Aorta (tissue), 5 donors: Measurements from ENCODE around the gene TCEA2. TPM values are rescaled to one million over a fixed set of nuclear protein-coding genes. Genes with fewer than 3 reads are reported as not detected.

ENCODE experiments used
- ATAC-seq: fragments of 200-7000 bp; cut with Tn5 transposase; one replicate; pipeline ENCODE4 v1.9.1; 2022; ENCODE audit warnings: moderate library complexity; ENCODE audit not compliant: low FRiP score
- DNase-seq, 2 donors: peaks; one replicate each; pipeline ENCODE4 v3.0.0-alpha.2; 2020
- H3K27ac ChIP-seq, 2 donors: one replicate each; pipeline ENCODE4 v1.5.1; 2013; ENCODE audit warnings: low read length in 2 of 2, mild to moderate bottlenecking in 2 of 2, moderate library complexity in 2 of 2, control low read depth in 1 of 2, inconsistent platforms in 1 of 2, low read depth in 1 of 2
- H3K27me3 ChIP-seq, 2 donors: one replicate each; pipeline ENCODE4 v1.6.1; 2013; ENCODE audit warnings: control low read depth in 1 of 2, low read length in 1 of 2, mild to moderate bottlenecking in 1 of 2, moderate library complexity in 1 of 2; ENCODE audit not compliant: insufficient read depth in 2 of 2, control insufficient read depth in 1 of 2
- H3K36me3 ChIP-seq, 2 donors: one replicate each; pipeline ENCODE4 v1.6.1; 2013; ENCODE audit warnings: control low read depth in 1 of 2, low read length in 1 of 2, mild to moderate bottlenecking in 1 of 2; ENCODE audit not compliant: insufficient read depth in 2 of 2, control insufficient read depth in 1 of 2
- H3K4me1 ChIP-seq, 2 donors: one replicate each; pipeline ENCODE4 v1.6.1; 2013; ENCODE audit warnings: low read length in 2 of 2, control low read depth in 1 of 2, mild to moderate bottlenecking in 1 of 2, moderate library complexity in 1 of 2; ENCODE audit not compliant: insufficient read depth in 2 of 2, control insufficient read depth in 1 of 2
- H3K4me3 ChIP-seq, 2 donors: one replicate each; pipeline ENCODE4 v1.5.1; 2013; ENCODE audit warnings: low read length in 2 of 2, control low read depth in 1 of 2, mild to moderate bottlenecking in 1 of 2
- H3K9me3 ChIP-seq: one replicate; pipeline ENCODE4 v1.6.1; 2013; ENCODE audit warnings: mild to moderate bottlenecking, low read length; ENCODE audit not compliant: control insufficient read depth
- WGBS, 2 donors: extraction: QIAGEN DNeasy Blood & Tissue Kit; methylation state at CpG; one replicate each; pipeline ENCODE4 v1.1.7; 2013; 5-methylcytosine and 5-hydroxymethylcytosine counted together
- intact Hi-C, 2 donors: fragments of 100-400 bp; cut with DNase I; formaldehyde crosslinking; loops; one replicate each; pipeline versions ENCODE4 v1.14.2 to v1.15.0; 2022
- polyA plus RNA-seq, 2 donors: library from polyadenylated mRNA; stranded (reverse); fragments of 200-250 nt; gene quantifications; one replicate each; pipeline ENCODE4 v1.2.3, GENCODE V29; 2013
- total RNA-seq, 2 donors: library from RNA; stranded (reverse); fragmentation: NEBNext Ultra II Directional; extraction: Animal tissue kit (Norgen Biotek cat#: 25700); gene quantifications; one replicate each; pipeline ENCODE4 v1.2.1, GENCODE V29; 2021
- donor health status: healthy with polysubstance abuse.
- donor health status: Bipolar disorder and iron deficiency.
- donor health status: DM: no; HTN: no; CAD: no.
- donor health status: DM: no; HTN: no; CAD: no.
- donor health status: DM: yes; HTN: yes; CAD: no.

Gene TCEA2
- total and polyA plus RNA-seq, 4 donors: 26.2 to 80.1 (median 58.3) TPM

GRCh38 chr20:64039293-64040160 is 23.5 kb upstream of the TCEA2 start:
- Histone ChIP-seq H3K27me3 (no peaks in the 10 kb centered on the region), H3K4me3 (no peak overlapping the region), H3K9me3 (no peaks in the 10 kb centered on the region), H3K27ac (no peak overlapping the region), H3K4me1 (no peaks in the 10 kb centered on the region), H3K36me3 (no peaks in the 10 kb centered on the region)
- ATAC-seq (no peak), DNase-seq (no peak)
- intact Hi-C loops: loop anchor here (1.0 to 2.0 kb wide), 2 partner anchors 81 kb away; no protein-coding TSS in a partner anchor
- 14 to 20% methylated on average over 17 of the region's 17 CpGs for WGBS, 2 donors

DNA sequence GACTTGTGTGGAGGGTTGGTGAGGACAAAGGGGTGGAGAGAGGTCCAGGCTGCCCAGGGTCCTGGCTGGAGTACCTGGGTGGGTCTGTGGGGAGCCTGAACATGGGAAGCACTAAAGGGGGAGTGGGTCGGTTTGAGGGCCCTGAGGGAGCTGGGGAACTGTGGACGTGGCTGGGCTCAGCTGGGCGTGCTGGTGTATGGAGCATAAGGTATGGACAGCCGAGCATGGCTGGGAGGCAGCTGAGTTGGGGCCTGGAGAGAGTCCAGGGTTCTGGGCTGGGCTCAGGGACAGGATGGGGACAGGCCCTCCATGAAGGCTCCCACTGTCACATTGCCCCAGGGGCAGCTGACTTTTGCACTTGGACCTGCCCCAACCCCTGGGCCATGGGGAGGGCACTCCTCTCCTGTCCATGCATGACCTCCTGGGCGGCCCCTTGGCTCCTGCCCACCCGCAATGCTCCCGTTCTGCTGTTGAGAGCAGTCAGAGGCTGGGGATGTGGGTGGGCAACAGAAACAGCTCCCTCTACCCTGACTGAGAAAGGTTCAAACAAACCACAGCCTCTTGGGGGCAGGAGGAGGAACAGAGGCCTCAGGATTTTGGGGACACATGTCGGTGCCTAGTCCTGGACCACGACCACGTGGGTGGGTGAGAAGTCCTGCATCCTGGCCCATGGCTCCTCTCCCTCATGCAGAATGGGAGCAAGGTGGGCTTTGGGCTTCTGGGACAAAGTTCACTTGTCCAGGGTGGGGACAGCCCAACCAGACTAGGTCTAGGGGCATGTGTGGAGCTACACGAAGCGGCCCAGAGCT is 22.6 kb upstream of the TCEA2 start:
- Histone ChIP-seq H3K4me1 (no peaks in the 10 kb centered on the region), H3K4me3 (no peak overlapping the region), H3K36me3 (no peaks in the 10 kb centered on the region), H3K9me3 (no peaks in the 10 kb centered on the region), H3K27ac (no peak overlapping the region), H3K27me3 (no peaks in the 10 kb centered on the region)
- ATAC-seq (no peak), DNase-seq (no peak)
- WGBS, 2 donors: 66 to 67% methylated on average over 12 of the region's 12 CpGs
- intact Hi-C loops: no loop called here

- WGBS, 2 donors: 45 to 49% methylated on average over 15 of the region's 15 CpGs
Measured at GRCh38 chr20:64041040-64041780, 21.8 kb upstream of the TCEA2 start.

DNA sequence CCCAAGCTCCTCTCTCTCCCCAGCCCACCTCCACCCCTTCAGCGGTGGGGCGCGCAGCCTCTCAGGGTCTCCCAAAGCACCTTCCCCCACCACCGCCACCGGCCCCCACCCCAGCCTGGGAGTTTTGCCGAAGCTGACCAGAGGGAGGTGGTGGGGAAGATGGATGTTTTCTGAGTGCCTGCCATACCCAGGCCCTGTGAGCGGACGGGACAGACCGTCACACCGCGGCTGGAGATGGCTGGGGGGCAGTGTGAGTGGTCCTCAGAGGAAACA is 21.3 kb upstream of the TCEA2 start:
- DNase-seq (no peak), ATAC-seq (no peak)
- no peak overlapping the region for H3K4me3 ChIP-seq
- H3K27ac ChIP-seq: no peak overlapping the region
- H3K4me1 ChIP-seq: no peaks in the 10 kb centered on the region
- H3K9me3 ChIP-seq: no peaks in the 10 kb centered on the region
- 5 to 9% methylated on average over 11 of the region's 11 CpGs for WGBS, 2 donors
- H3K36me3 ChIP-seq: no peaks in the 10 kb centered on the region
- intact Hi-C loops: no loop called here
- no peaks in the 10 kb centered on the region for H3K27me3 ChIP-seq

More at GRCh38 chr20:64041040-64041780, 21.8 kb upstream of the TCEA2 start:
- no peaks in the 10 kb centered on the region for H3K27me3 ChIP-seq
- no peak for ATAC-seq
- H3K4me1 ChIP-seq: no peaks in the 10 kb centered on the region
- no peak overlapping the region for H3K27ac ChIP-seq
- intact Hi-C loops: no loop called here
- no peaks in the 10 kb centered on the region for H3K36me3 ChIP-seq
- H3K9me3 ChIP-seq: no peaks in the 10 kb centered on the region
- no peak overlapping the region for H3K4me3 ChIP-seq
- DNase-seq: no peak

DNA sequence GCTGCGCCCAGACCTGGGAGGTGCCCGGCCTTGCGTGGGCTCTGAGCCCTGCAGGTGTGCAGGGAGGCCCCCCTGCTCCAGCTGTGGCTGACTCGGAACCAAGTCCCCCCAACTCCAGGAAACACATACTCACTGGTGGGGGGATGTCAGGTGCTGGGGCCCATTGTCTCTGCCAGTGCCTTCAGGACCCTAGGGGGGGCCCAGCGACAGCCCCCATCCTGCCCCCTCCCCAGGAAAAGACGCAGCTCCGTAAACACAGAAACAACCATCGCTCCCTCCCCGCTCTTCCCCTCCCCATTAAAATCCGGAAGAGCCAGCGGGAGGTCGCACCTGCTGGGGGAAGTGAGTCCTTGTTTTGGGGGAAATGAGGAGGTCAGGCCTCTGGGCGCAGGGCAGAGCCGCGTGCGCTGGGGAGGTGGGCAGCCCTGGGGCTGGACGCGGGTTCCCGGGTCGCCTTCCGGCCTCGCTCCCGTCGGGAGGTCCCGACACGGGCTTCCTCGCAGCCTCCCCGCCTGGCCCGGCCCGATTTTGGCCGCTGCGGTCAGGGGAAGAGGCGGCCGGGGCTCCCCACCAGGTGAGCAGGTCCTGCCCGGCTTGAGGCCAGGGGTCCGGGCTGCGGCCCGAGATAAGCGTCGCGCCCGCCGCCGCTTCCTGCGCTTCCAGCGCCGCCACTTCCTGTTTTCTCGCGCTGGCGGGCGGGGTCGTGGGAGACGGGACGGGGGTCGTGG is 20.8 kb upstream of the TCEA2 start:
- ATAC-seq (no peak), DNase-seq (no peak)
- intact Hi-C loops: no loop called here
- H3K4me1 ChIP-seq: no peaks in the 10 kb centered on the region
- 2% methylated on average over 47 to 55 of the region's 55 CpGs for WGBS, 2 donors
- H3K9me3 ChIP-seq: no peaks in the 10 kb centered on the region
- H3K4me3 ChIP-seq: no peak overlapping the region
- H3K27me3 ChIP-seq: no peaks in the 10 kb centered on the region
- H3K36me3 ChIP-seq: no peaks in the 10 kb centered on the region
- H3K27ac ChIP-seq: no peak overlapping the region

GRCh38 chr20:64043768-64044167 is 19.2 kb upstream of the TCEA2 start:
- no peak overlapping the region for H3K4me3 ChIP-seq
- no peaks in the 10 kb centered on the region for H3K27me3 ChIP-seq
- DNase-seq: no peak
- no peak for ATAC-seq
- H3K27ac ChIP-seq: no peak overlapping the region
- intact Hi-C loops: no loop called here
- no peaks in the 10 kb centered on the region for H3K9me3 ChIP-seq
- H3K36me3 ChIP-seq: no peaks in the 10 kb centered on the region
- no peaks in the 10 kb centered on the region for H3K4me1 ChIP-seq
- 92% methylated on average over 9 of the region's 9 CpGs for WGBS, 2 donors

DNA sequence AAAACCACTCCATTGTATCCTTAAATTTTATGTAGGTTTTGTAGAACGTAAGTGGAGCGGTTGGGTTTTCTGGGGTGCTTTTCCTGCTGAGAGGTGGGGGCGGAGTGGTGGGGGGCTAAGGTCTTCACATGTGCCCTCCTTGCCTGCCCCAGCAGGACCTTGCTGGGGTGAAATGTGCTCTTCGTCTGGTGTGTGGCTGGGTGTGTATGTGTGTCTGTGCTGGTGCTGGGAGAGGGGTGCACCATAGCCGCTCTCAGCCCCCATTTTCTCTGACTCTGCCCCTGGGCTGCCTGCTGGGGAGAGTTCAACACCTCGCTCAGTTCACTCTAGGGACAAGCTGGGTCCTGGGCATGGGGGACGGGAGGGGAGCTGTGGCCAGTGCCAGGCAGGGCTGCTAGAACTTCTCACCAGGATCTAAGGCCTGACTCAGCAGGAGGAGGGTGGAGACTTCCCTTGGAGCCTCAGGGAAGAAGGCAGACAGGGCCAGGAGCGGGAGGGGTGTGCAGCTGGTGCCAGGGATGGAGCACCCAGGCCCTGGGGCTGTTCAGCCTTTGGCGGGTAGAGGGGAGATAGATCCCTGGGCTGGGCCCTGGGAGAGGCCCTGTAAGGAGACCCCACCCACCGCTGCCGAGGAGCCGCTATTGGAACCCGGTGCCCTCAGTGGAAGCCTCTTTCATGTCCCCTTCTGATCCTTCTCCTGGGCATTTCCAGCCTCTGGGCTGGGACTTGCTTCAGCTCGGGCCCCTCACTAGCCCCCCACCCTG is 18.3 kb upstream of the TCEA2 start:
- no peak for DNase-seq
- intact Hi-C loops: no loop called here
- H3K4me1 ChIP-seq: no peaks in the 10 kb centered on the region
- 58 to 59% methylated on average over 14 of the region's 14 CpGs for WGBS, 2 donors
- H3K9me3 ChIP-seq: no peaks in the 10 kb centered on the region
- H3K4me3 ChIP-seq: no peak overlapping the region
- H3K27me3 ChIP-seq: no peaks in the 10 kb centered on the region
- ATAC-seq: no peak
- no peaks in the 10 kb centered on the region for H3K36me3 ChIP-seq
- H3K27ac ChIP-seq: no peak overlapping the region
